GM19240 (cell line): ENCODE results near the gene MEAF6.
"Not testable (repeated sequence)": the region's sequence is repeated elsewhere in the genome, so short reads cannot be mapped to it uniquely, and the experiment has no call there.

ENCODE experiments used
- DNase-seq: peaks from one replicate; pipeline ENCODE4 v3.0.0; 2011; ENCODE audit warnings: low spot score; ENCODE audit not compliant: insufficient read length

MEAF6 gene

GRCh38 chr1:37532418-37533156 lies 18.0 kb upstream of the MEAF6 start:
- DNase-seq = not testable (repeated sequence)

DNA sequence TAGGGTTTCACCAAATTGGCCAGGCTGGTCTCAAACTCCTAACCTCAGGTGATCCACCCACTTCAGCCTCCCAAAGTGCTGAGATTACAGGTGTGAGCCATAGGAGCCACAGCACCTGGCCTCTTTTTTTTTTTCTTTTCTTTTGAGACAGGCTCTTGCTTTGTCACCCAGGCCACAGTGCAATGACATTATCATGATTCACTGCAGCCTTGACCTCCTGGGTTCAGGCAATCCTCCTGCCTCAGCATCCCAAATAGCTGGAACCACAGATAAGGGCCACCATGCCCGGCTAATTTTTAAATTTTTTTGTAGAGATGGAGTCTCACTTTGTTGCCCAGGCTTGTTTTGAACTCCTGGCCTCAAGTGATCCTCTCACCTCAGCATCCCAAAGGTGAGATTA lies 15.3 kb upstream of the MEAF6 start:
- not testable (repeated sequence) for DNase-seq

GRCh38 chr1:37519613-37520012 lies 5.0 kb upstream of the MEAF6 start:
- no peak for DNase-seq

GRCh38 chr1:37518929-37519328 lies 4.4 kb upstream of the MEAF6 start:
- DNase-seq = not testable (repeated sequence)

DNA sequence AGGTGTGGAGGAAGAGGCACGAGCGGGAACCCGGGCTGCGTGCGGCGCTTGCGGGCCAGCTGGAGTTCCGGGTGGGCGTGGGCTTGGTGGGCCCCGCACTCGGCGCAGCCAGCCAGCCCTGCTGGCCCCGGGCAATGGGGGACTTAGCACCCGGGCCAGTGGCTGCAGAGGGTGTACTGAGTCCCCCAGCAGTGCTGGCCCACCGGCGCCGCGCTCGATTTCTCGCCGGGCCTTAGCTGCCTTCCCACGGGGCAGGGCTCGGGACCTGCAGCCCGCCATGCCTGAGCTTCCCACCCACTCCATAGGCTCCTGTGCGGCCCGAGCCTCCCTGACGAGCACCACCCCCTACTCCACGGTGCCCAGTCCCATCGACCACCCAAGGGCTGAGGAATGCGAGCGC lies 3.7 kb upstream of the MEAF6 start:
- not testable (repeated sequence) for DNase-seq

GRCh38 chr1:37517569-37517968 lies 3.0 kb upstream of the MEAF6 start:
- DNase-seq = no peak

DNA sequence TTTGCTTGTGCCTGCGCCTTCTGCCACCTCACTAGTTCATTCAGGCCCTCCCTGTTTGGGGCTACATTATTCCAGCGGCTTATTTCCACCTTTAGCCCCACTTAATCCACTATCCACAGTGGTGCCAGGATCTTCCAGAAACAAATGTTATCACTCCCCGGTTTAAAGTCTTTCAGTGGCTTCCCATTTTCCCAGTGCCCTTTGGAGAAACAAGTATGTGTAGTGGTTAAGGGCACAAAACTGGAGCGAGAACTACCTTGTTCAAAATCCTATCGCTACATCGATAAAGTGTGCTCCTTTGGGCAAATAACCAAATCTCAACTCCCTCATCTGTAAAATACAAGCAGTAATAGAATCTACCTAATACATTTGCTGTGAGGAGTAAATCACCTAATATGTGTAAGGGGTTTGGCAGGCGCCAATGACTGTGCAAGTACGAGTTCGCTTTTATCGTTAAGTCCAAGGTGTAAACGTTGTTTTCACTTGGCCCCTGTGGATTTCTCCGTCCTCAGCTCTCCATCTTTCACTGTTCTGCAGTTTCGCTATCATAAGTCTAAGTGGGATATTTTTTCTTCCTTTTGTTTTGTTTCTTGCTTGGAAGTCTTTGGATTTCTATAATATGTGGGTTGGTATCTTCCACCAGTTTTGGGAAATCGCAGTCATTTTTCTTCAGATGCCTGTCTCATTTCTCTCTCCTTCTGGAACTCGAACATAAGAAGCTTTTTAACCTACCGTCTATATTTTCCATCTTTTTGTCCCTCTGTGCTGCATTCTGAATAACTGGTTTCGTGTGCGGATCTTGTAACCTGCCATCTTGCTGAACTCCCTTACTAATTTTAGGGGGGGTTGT lies 844 bp upstream of the MEAF6 start:
- no peak for DNase-seq

GRCh38 chr1:37513795-37514349 lies 694 bp downstream of the MEAF6 start:
- DNase-seq = peak; percentile 31

DNA sequence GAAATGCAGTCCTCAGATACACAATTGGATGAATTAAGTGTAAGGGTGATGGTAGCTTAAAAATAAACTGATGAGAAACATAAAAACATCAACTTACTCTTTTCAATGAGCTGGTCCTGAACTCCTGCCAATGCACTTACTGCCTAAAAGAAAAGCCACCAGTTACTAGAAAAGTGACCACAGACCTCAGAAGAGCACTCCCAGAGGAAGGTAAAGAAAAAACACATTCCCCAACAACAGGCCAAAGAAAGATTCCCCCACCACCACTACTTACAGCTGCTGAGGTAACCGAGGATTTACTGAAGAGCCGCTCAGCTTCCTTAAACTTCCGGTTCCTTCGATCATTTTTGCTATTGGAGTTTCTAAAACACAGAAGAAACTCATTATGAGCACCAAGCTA lies 5.4 kb downstream of the MEAF6 start:
- DNase-seq = no peak

GRCh38 chr1:37506740-37507139 lies 7.8 kb downstream of the MEAF6 start:
- no peak for DNase-seq

GRCh38 chr1:37502791-37503190 lies 11.8 kb downstream of the MEAF6 start:
- DNase-seq = not testable (repeated sequence)

DNA sequence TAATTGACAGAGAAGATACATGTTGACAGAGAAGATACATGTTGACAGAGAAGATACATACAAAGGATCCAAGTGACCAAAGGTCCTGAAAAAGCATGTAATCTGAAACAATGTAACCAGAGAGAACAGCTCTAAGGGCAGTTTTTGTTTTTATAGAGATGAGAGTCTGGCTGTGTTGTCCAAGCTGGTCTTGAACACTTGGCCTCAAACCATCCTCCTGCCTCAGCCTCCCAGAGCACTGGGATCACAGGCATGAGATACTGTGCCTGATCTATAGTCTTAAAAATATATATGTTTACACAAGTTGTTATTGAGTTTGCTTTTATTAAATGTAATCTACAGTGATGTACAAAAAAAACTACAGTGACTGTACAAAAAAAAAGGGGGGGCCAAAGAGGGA lies 12.5 kb downstream of the MEAF6 start:
- DNase-seq = no peak

DNA sequence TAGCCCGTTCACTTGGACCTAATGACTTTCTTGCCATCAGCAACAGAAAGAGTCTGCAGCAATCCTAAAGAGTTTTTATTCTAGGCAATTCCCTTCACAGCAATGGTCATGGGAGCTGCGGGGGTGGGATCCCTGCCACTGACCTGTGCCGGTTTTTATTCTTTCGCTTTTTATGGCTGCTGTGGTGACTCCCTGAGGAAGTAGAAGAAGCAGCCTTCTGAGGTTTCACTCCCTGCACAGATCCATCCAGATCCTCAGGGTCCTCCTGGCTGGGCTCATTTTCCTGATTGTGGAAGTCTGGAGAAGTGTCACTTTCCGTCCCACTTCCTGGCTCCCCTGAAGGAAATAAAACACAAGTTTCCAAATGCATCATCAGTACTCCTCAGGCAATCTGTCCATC lies 12.9 kb downstream of the MEAF6 start:
- no peak for DNase-seq

DNA sequence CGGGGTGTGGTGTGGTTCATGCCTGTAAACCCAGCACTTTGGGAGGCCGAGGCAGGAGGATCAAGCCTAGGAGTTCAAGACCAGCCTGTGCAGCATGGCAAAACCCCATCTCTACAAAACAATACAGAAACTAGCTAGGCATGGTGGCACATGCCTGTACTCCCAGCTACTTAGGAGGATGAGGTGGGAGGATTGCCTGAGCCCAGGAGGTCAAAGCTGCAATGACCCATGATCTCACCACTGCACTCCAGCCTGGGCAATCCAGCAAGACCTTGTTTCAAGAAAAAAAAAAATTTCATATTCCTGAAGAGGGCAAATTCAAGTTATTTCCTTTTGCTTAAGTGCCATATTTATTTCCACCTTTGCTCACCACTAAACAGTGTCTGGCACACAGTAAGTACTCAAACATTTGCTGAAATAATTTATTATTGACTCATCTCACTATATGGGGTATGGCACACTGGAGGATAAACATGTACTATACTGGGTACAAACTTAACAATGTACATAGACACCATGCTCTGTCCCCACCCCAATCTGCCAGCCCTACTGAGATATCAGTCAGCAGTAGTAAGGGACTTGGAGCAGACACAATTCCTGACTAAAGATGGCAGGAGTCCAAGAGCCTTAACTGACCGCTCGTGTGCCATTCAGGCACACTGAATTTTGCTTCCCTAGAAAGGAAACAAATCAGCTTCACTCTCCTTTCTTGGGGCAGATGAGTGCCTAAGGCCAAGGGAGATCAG lies 15.5 kb downstream of the MEAF6 start:
- no peak for DNase-seq

GRCh38 chr1:37497832-37498231 lies 16.7 kb downstream of the MEAF6 start:
- no peak for DNase-seq

DNA sequence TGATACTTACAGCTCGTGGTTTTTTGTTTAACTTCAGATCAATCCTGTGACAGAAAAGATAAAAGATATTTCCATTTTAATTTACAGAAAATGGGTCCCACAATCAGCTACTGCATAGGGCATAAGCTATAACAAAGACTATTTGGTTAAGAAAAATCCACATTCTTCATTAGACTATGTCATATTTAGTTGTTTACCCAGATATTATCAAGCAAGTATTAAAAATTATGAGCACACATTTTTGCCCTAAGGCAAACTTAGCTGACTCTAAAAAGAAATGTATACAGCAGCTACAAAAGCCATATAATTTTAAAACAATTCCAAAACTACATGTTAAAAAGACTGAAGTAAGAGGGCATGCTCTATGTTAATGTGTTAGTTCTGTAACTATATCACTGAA lies 18.7 kb downstream of the MEAF6 start:
- no peak for DNase-seq

GRCh38 chr1:37493336-37494098 lies 21.0 kb downstream of the MEAF6 start:
- no peak for DNase-seq

- no peak for DNase-seq
Measured at GRCh38 chr1:37487619-37487984, 27.0 kb downstream of the MEAF6 start.

DNA sequence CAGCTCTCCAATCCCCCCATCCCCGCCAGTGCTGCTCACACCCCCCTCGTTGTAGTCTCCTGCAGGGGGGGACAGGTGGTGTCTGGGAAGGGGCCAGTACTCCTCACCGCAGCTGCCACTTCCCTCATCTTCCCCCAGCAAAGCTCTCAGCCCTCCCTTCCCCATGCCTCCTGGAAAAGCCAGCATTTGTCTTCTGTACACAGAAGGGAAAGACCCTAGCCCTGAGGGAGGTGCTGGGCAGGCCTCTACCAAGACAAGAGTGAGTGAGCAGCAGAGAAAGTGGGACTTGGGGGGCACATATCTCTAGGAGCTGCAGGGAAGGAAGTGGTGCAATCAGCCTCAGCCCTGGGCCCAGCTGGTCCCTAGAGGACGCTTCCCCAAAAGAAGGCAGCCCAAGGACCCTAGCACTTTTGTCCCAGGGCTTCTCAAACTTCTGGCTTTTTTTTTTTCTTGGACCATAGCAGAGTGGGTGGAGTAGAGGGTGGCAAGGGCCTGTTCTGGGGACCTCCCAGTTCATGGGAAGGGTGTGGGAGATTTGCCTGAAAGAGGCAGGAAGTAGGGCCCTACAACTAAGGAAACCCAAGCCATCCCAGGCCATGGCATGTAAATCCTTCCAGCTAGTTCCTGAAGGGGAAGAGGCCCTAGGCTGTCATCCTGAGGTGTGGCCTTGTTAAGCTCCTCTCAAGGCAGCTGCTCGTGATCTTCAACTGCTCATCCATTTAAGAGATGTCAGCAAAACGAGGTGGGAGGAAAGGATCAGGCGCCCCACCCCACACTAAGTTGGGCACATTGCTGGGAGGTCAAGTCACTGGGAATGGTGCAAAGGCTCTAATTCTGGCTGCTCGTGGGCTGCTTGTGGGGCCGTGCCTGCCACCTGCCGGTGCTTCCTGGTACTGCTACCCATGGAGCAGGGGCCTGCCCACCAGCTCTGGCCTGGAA lies 27.6 kb downstream of the MEAF6 start:
- DNase-seq = peak; percentile 88
